ENCODE data around the gene TUBB8B.
"Not testable (repeated sequence)": the region's sequence is repeated elsewhere in the genome, so short reads cannot be mapped to it uniquely, and the experiment has no call there.

DNA sequence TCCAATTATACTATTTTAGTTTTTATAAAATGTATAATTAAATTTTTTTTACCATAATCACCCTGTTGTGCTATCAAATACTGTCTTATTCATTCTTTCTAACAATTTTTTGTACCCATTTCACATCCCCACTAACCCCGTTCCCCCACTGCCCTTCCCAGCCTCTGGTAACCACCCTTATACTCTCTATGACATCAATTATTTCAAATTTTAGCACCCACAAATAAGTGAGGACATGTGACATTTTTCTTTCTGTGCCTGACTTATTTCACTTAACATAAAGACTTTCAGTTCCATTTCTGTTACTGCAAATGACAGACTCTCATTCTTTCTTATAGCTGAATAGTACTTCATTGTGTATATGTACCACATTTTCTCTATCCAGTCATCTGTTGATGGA, 5.0 kb upstream of the TUBB8B start:
- not testable (repeated sequence) for TF ChIP-seq POLR2A (IDR thresholded peaks at IDR 0.05); EP300 (IDR thresholded peaks at IDR 0.05; ENCODE audit: low read depth); POLR2AphosphoS5 (IDR thresholded peaks at IDR 0.05)
- TF ChIP-seq, protein P1, sequence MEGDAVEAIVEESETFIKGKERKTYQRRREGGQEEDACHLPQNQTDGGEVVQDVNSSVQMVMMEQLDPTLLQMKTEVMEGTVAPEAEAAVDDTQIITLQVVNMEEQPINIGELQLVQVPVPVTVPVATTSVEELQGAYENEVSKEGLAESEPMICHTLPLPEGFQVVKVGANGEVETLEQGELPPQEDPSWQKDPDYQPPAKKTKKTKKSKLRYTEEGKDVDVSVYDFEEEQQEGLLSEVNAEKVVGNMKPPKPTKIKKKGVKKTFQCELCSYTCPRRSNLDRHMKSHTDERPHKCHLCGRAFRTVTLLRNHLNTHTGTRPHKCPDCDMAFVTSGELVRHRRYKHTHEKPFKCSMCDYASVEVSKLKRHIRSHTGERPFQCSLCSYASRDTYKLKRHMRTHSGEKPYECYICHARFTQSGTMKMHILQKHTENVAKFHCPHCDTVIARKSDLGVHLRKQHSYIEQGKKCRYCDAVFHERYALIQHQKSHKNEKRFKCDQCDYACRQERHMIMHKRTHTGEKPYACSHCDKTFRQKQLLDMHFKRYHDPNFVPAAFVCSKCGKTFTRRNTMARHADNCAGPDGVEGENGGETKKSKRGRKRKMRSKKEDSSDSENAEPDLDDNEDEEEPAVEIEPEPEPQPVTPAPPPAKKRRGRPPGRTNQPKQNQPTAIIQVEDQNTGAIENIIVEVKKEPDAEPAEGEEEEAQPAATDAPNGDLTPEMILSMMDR (IDR thresholded peaks at IDR 0.05): not testable (repeated sequence)

All from transverse colon (tissue), 4 donors.